C4-2B (cell line): ENCODE results near the gene TRIO.

Experiments
- CTCF ChIP-seq: fragments of 450-650 bp; conservative IDR thresholded peaks from 2 replicates; pipeline ENCODE4 v1.5.1; 2017; ENCODE audit warnings: mild to moderate bottlenecking
- ZFX ChIP-seq: fragments of 450-650 bp; IDR thresholded peaks from 2 replicates; pipeline ENCODE4 v1.6.1; 2017

DNA sequence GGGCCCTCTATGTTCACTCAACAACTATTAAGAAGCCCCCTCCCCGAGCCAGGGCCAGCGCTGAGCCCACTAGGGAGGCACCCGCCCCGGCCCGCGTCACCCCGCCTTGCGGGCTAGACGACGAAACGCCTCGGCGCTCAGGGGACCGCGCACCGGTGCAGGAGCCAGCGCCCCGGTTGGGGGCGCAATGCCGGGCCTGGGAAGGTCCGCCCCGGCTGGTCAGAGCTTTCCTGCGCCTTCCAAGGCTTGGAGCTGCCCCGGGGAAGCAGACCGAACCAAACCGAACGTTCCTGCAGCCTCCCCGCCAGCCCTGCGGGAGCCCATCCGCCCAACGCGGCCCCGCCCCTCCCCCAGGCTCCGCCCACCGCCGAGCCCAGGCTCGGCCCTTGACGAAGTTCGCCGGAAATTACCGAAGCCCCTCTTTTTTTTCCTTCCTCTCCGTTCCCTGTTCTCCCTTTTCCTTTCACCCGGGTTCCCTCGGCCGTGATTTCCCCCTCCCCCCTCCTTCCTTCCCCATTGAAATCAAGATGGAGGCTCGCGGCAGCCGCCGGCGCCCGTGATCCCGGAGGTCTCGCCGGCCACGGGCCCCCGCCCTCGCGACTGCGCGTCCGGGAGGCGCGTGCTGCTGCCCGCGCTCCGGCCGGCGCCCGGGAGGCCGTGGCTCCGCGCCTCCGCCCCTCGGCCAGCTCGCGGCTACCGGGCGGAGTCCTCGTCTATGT is at the start of gene TRIO:
- TF ChIP-seq CTCF (peak; percentile 56), ZFX (no peak)
